Measurements from ENCODE around the gene DENND1A. TPM values are rescaled to one million over a fixed set of nuclear protein-coding genes. Genes with fewer than 3 reads are reported as not detected.

DENND1A gene
- total and polyA plus RNA-seq, 2 donors, result 6.7 to 9.2 TPM

GRCh38 chr9:123394291-123395235 lies 535.4 kb downstream of the DENND1A start:
- Histone ChIP-seq H3K36me3 (ENCODE audit: control insufficient read depth in 2 of 2, insufficient read depth in 2 of 2, low read length in 1 of 2) (no peaks in the 10 kb centered on the region), H3K27ac (ENCODE audit: low read depth in 1 of 2, low read length in 1 of 2) (no peak overlapping the region), H3K27me3 (ENCODE audit: control insufficient read depth in 2 of 2, insufficient read depth in 1 of 2, low read length in 1 of 2) (no peaks in the 10 kb centered on the region), H3K4me3 (ENCODE audit: low read length in 2 of 2) (no peak overlapping the region), H3K4me1 (ENCODE audit: control insufficient read depth in 2 of 2, insufficient read depth in 2 of 2, low read length in 2 of 2) (no peaks in the 10 kb centered on the region), H3K9me3 (ENCODE audit: control insufficient read depth in 2 of 2, insufficient read depth in 1 of 2, low read length in 1 of 2) (peaks cover 0 to 3% of the 10 kb centered on the region in 2 donors)
- no peak for DNase-seq (ENCODE audit: low read depth in 6 of 9, low spot score in 9 of 9)
- WGBS, result 95% methylated on average over 16 of the region's 16 CpGs

- Histone ChIP-seq H3K27me3 (ENCODE audit: control insufficient read depth in 2 of 2, insufficient read depth in 1 of 2, low read length in 1 of 2) (no peaks in the 10 kb centered on the region), H3K9me3 (ENCODE audit: control insufficient read depth in 2 of 2, insufficient read depth in 1 of 2, low read length in 1 of 2) (peaks cover 0 to 3% of the 10 kb centered on the region in 2 donors), H3K4me3 (ENCODE audit: low read length in 2 of 2) (no peak overlapping the region), H3K27ac (ENCODE audit: low read depth in 1 of 2, low read length in 1 of 2) (no peak overlapping the region), H3K36me3 (ENCODE audit: control insufficient read depth in 2 of 2, insufficient read depth in 2 of 2, low read length in 1 of 2) (no peaks in the 10 kb centered on the region), H3K4me1 (ENCODE audit: control insufficient read depth in 2 of 2, insufficient read depth in 2 of 2, low read length in 2 of 2) (no peaks in the 10 kb centered on the region)
- 87% methylated on average over 4 of the region's 4 CpGs for WGBS
- DNase-seq (ENCODE audit: low read depth in 6 of 9, low spot score in 9 of 9), result no peak
Measured at GRCh38 chr9:123392802-123393201, 537.1 kb downstream of the DENND1A start.

GRCh38 chr9:123391946-123392345 lies 538.0 kb downstream of the DENND1A start:
- no peaks in the 10 kb centered on the region for H3K36me3 ChIP-seq (ENCODE audit: control insufficient read depth in 2 of 2, insufficient read depth in 2 of 2, low read length in 1 of 2)
- peaks cover 0 to 3% of the 10 kb centered on the region in 2 donors for H3K9me3 ChIP-seq (ENCODE audit: control insufficient read depth in 2 of 2, insufficient read depth in 1 of 2, low read length in 1 of 2)
- H3K27ac ChIP-seq (ENCODE audit: low read depth in 1 of 2, low read length in 1 of 2), result no peak overlapping the region
- no peak for DNase-seq (ENCODE audit: low read depth in 6 of 9, low spot score in 9 of 9)
- no peaks in the 10 kb centered on the region for H3K4me1 ChIP-seq (ENCODE audit: control insufficient read depth in 2 of 2, insufficient read depth in 2 of 2, low read length in 2 of 2)
- 94% methylated on average over 28 of the region's 28 CpGs for WGBS
- no peak overlapping the region for H3K4me3 ChIP-seq (ENCODE audit: low read length in 2 of 2)
- H3K27me3 ChIP-seq (ENCODE audit: control insufficient read depth in 2 of 2, insufficient read depth in 1 of 2, low read length in 1 of 2), result no peaks in the 10 kb centered on the region

- no peaks in the 10 kb centered on the region for H3K27me3 ChIP-seq (ENCODE audit: control insufficient read depth in 2 of 2, insufficient read depth in 1 of 2, low read length in 1 of 2)
- H3K4me1 ChIP-seq (ENCODE audit: control insufficient read depth in 2 of 2, insufficient read depth in 2 of 2, low read length in 2 of 2), result no peaks in the 10 kb centered on the region
- no peak overlapping the region for H3K4me3 ChIP-seq (ENCODE audit: low read length in 2 of 2)
- H3K27ac ChIP-seq (ENCODE audit: low read depth in 1 of 2, low read length in 1 of 2), result no peak overlapping the region
- DNase-seq (ENCODE audit: low read depth in 6 of 9, low spot score in 9 of 9), result no peak
- peaks cover 0 to 3% of the 10 kb centered on the region in 2 donors for H3K9me3 ChIP-seq (ENCODE audit: control insufficient read depth in 2 of 2, insufficient read depth in 1 of 2, low read length in 1 of 2)
- WGBS, result 82% methylated on average over 5 of the region's 5 CpGs
- H3K36me3 ChIP-seq (ENCODE audit: control insufficient read depth in 2 of 2, insufficient read depth in 2 of 2, low read length in 1 of 2), result no peaks in the 10 kb centered on the region
Measured at GRCh38 chr9:123391233-123391632, 538.7 kb downstream of the DENND1A start.

- Histone ChIP-seq H3K36me3 (ENCODE audit: control insufficient read depth in 2 of 2, insufficient read depth in 2 of 2, low read length in 1 of 2) (no peaks in the 10 kb centered on the region), H3K4me1 (ENCODE audit: control insufficient read depth in 2 of 2, insufficient read depth in 2 of 2, low read length in 2 of 2) (no peaks in the 10 kb centered on the region), H3K27me3 (ENCODE audit: control insufficient read depth in 2 of 2, insufficient read depth in 1 of 2, low read length in 1 of 2) (no peaks in the 10 kb centered on the region), H3K4me3 (ENCODE audit: low read length in 2 of 2) (no peak overlapping the region), H3K27ac (ENCODE audit: low read depth in 1 of 2, low read length in 1 of 2) (no peak overlapping the region), H3K9me3 (ENCODE audit: control insufficient read depth in 2 of 2, insufficient read depth in 1 of 2, low read length in 1 of 2) (peaks cover 0 to 3% of the 10 kb centered on the region in 2 donors)
- WGBS, result 96% methylated on average over 23 of the region's 23 CpGs
- DNase-seq (ENCODE audit: low read depth in 6 of 9, low spot score in 9 of 9), result no peak
Measured at GRCh38 chr9:123390337-123391135, 539.4 kb downstream of the DENND1A start.

DNA sequence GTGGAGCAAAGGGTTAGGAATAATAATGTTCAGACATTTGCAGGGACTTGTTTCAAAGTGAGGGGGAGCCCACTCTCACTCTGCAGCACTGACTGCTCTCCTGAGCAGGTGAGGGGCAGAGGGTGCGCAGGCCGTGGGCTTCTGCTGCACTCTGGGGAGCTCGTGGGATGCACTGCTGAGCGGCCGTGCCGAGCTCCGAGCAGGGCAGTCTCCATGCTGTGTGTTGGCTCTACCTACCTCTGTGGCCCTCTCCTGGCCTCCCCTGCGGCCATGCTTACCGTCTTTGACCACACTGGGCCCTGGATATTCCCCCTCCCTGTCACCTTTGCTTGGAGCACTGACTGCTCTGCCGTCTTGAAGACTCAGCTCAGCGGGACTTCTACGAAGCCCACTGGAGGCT lies 540.2 kb downstream of the DENND1A start:
- Histone ChIP-seq H3K4me3 (ENCODE audit: low read length in 2 of 2) (no peak overlapping the region), H3K4me1 (ENCODE audit: control insufficient read depth in 2 of 2, insufficient read depth in 2 of 2, low read length in 2 of 2) (no peaks in the 10 kb centered on the region), H3K27ac (ENCODE audit: low read depth in 1 of 2, low read length in 1 of 2) (no peak overlapping the region), H3K9me3 (ENCODE audit: control insufficient read depth in 2 of 2, insufficient read depth in 1 of 2, low read length in 1 of 2) (peaks cover 0 to 3% of the 10 kb centered on the region in 2 donors), H3K27me3 (ENCODE audit: control insufficient read depth in 2 of 2, insufficient read depth in 1 of 2, low read length in 1 of 2) (no peaks in the 10 kb centered on the region), H3K36me3 (ENCODE audit: control insufficient read depth in 2 of 2, insufficient read depth in 2 of 2, low read length in 1 of 2) (no peaks in the 10 kb centered on the region)
- 92% methylated on average over 12 of the region's 12 CpGs for whole genome bisulfite sequencing
- no peak for DNase-seq (ENCODE audit: low read depth in 6 of 9, low spot score in 9 of 9)

- Histone ChIP-seq H3K4me3 (ENCODE audit: low read length in 2 of 2) (no peak overlapping the region), H3K27me3 (ENCODE audit: control insufficient read depth in 2 of 2, insufficient read depth in 1 of 2, low read length in 1 of 2) (no peaks in the 10 kb centered on the region), H3K4me1 (ENCODE audit: control insufficient read depth in 2 of 2, insufficient read depth in 2 of 2, low read length in 2 of 2) (no peaks in the 10 kb centered on the region), H3K27ac (ENCODE audit: low read depth in 1 of 2, low read length in 1 of 2) (no peak overlapping the region), H3K36me3 (ENCODE audit: control insufficient read depth in 2 of 2, insufficient read depth in 2 of 2, low read length in 1 of 2) (no peaks in the 10 kb centered on the region), H3K9me3 (ENCODE audit: control insufficient read depth in 2 of 2, insufficient read depth in 1 of 2, low read length in 1 of 2) (peaks cover 0 to 3% of the 10 kb centered on the region in 2 donors)
- WGBS, result 85% methylated on average over 10 of the region's 10 CpGs
- DNase-seq (ENCODE audit: low read depth in 6 of 9, low spot score in 9 of 9), result no peak
Measured at GRCh38 chr9:123389070-123389469, 540.9 kb downstream of the DENND1A start.

GRCh38 chr9:123387686-123388085 lies 542.2 kb downstream of the DENND1A start:
- no peaks in the 10 kb centered on the region for H3K27me3 ChIP-seq (ENCODE audit: control insufficient read depth in 2 of 2, insufficient read depth in 1 of 2, low read length in 1 of 2)
- H3K27ac ChIP-seq (ENCODE audit: low read depth in 1 of 2, low read length in 1 of 2), result no peak overlapping the region
- DNase-seq (ENCODE audit: low read depth in 6 of 9, low spot score in 9 of 9), result no peak

More at GRCh38 chr9:123387686-123388085, 542.2 kb downstream of the DENND1A start:
- Histone ChIP-seq H3K4me1 (ENCODE audit: control insufficient read depth in 2 of 2, insufficient read depth in 2 of 2, low read length in 2 of 2) (no peaks in the 10 kb centered on the region), H3K36me3 (ENCODE audit: control insufficient read depth in 2 of 2, insufficient read depth in 2 of 2, low read length in 1 of 2) (no peaks in the 10 kb centered on the region), H3K9me3 (ENCODE audit: control insufficient read depth in 2 of 2, insufficient read depth in 1 of 2, low read length in 1 of 2) (no peaks in the 10 kb centered on the region), H3K4me3 (ENCODE audit: low read length in 2 of 2) (no peak overlapping the region)
- 90% methylated on average over 14 of the region's 14 CpGs for WGBS
